DOHH2 (cell line): ENCODE measurements around the gene LRRTM4.

Experiments used
- CTCF ChIP-seq: fragments of 200-600 bp; sonication (generic); IDR thresholded peaks from one replicate; pipeline ENCODE4 v1.5.1; 2014; ENCODE audit warnings: antibody characterized with exemption, mild to moderate bottlenecking, low read depth, low read length; ENCODE audit not compliant: poor library complexity, severe bottlenecking
- EZH2phosphoT487 ChIP-seq: fragments of 200-600 bp; sonication (generic); IDR thresholded peaks from 2 replicates; pipeline ENCODE4 v1.6.1; 2017; ENCODE audit warnings: borderline replicate concordance, mild to moderate bottlenecking, antibody characterized with exemption, low read length, moderate library complexity, mixed read lengths

GRCh38 chr2:76870581-76870980 is 651.6 kb downstream of the LRRTM4 start:
- TF ChIP-seq CTCF, result no peak
- TF ChIP-seq EZH2phosphoT487, result no peak
